Neural cell (in vitro differentiated cells): ENCODE data around the gene APOC3. TPM values are rescaled to one million over a fixed set of nuclear protein-coding genes. Genes with fewer than 3 reads are reported as not detected.

Experiments
- H2AFZ ChIP-seq: fragments of 200-600, 300-800 bp; sonication (generic), shearing (Covaris generic); 2 replicates; pipeline ENCODE4 v1.6.0; 2014; ENCODE audit warnings: low read depth, mild to moderate bottlenecking, antibody characterized with exemption, low read length, moderate library complexity
- H3F3A ChIP-seq: fragments of 200-600 bp; shearing (Covaris generic); 2 replicates; pipeline ENCODE4 v1.6.1; 2016; ENCODE audit warnings: mild to moderate bottlenecking, moderate library complexity, mixed read lengths, antibody characterized with exemption, low read length; ENCODE audit not compliant: insufficient read depth, poor library complexity, severe bottlenecking
- H3K27ac ChIP-seq: fragments of 200-600, 300-800 bp; sonication (generic), shearing (Covaris generic); 2 replicates; pipeline ENCODE4 v1.5.1; 2014; ENCODE audit warnings: mild to moderate bottlenecking, low read length, moderate library complexity
- H3K27me3 ChIP-seq: fragments of 300-800, 200-600 bp; sonication (generic), shearing (Covaris generic); 2 replicates; pipeline ENCODE4 v1.6.0; 2014; ENCODE audit warnings: mild to moderate bottlenecking, low read depth, low read length, moderate library complexity; ENCODE audit not compliant: insufficient read depth
- H3K36me3 ChIP-seq: fragments of 300-800, 200-600 bp; sonication (generic), shearing (Covaris generic); 2 replicates; pipeline ENCODE4 v1.5.1; 2014; ENCODE audit warnings: mild to moderate bottlenecking, antibody characterized with exemption, low read length, moderate library complexity; ENCODE audit not compliant: insufficient read depth
- H3K4me2 ChIP-seq: fragments of 300-800, 200-600 bp; sonication (generic), shearing (Covaris generic); 2 replicates; pipeline ENCODE4 v1.6.0; 2014; ENCODE audit warnings: mild to moderate bottlenecking, low read length
- H3K4me3 ChIP-seq: fragments of 300-800, 200-600 bp; sonication (generic), shearing (Covaris generic); 2 replicates; pipeline ENCODE4 v1.5.1; 2014; ENCODE audit warnings: mild to moderate bottlenecking, low read length, moderate library complexity
- H3K79me2 ChIP-seq: fragments of 200-600 bp; shearing (Covaris generic); replicated peaks from 2 replicates; pipeline ENCODE4 v1.6.0; 2014; ENCODE audit warnings: mild to moderate bottlenecking, low read length, moderate library complexity; ENCODE audit not compliant: insufficient read depth
- H3K9ac ChIP-seq: fragments of 300-800, 200-600 bp; sonication (generic), shearing (Covaris generic); 2 replicates; pipeline ENCODE4 v1.6.1; 2016; ENCODE audit warnings: mild to moderate bottlenecking, low read length, mixed read lengths
- H3K9me2 ChIP-seq: fragments of 200-600 bp; shearing (Covaris generic); 2 replicates; pipeline ENCODE4 v1.6.1; 2016; ENCODE audit warnings: mild to moderate bottlenecking, low read length, mixed read lengths; ENCODE audit not compliant: insufficient read depth
- H3K9me3 ChIP-seq: fragments of 200-600, 300-800 bp; sonication (generic), shearing (Covaris generic); 2 replicates; pipeline ENCODE4 v1.6.1; 2016; ENCODE audit warnings: mild to moderate bottlenecking, mixed run types, low read length, moderate library complexity, mixed read lengths
- H4K20me1 ChIP-seq: fragments of 200-600 bp; shearing (Covaris generic); 2 replicates; pipeline ENCODE4 v1.6.1; 2016; ENCODE audit warnings: mild to moderate bottlenecking, mixed run types; ENCODE audit not compliant: insufficient read depth
- CTCF ChIP-seq: fragments of 450-650 bp; IDR thresholded peaks from 2 replicates; pipeline ENCODE4 v1.5.1; 2014; ENCODE audit warnings: antibody characterized with exemption, mild to moderate bottlenecking, moderate library complexity; ENCODE audit not compliant: poor library complexity, severe bottlenecking
- EP300 ChIP-seq: fragments of 450-650 bp; conservative IDR thresholded peaks from 2 replicates; pipeline ENCODE4 v1.6.1; 2014; ENCODE audit warnings: antibody characterized with exemption, mild to moderate bottlenecking, moderate library complexity; ENCODE audit not compliant: poor library complexity, severe bottlenecking
- EZH2 ChIP-seq: fragments of 200-600, 300-800 bp; shearing (Covaris generic), sonication (generic); IDR thresholded peaks from 2 replicates; pipeline ENCODE4 v1.6.1; 2014; ENCODE audit warnings: antibody characterized with exemption, low read length, borderline replicate concordance, mild to moderate bottlenecking; ENCODE audit not compliant: insufficient read depth, poor library complexity, severe bottlenecking
- MXI1 ChIP-seq: fragments of 450-650 bp; conservative IDR thresholded peaks from 2 replicates; pipeline ENCODE4 v1.6.1; 2014; ENCODE audit warnings: antibody characterized with exemption, mild to moderate bottlenecking; ENCODE audit not compliant: poor library complexity, severe bottlenecking
- POLR2AphosphoS5 ChIP-seq: IDR thresholded peaks from 2 replicates; pipeline ENCODE4 v1.6.1; 2012
- RAD21 ChIP-seq: fragments of 450-650 bp; conservative IDR thresholded peaks from 2 replicates; pipeline ENCODE4 v1.6.1; 2014; ENCODE audit warnings: antibody characterized with exemption, mild to moderate bottlenecking, moderate library complexity
- REST ChIP-seq: IDR thresholded peaks from 2 replicates; pipeline ENCODE4 v1.6.1; 2012; ENCODE audit warnings: borderline replicate concordance
- SMC3 ChIP-seq: fragments of 450-650 bp; conservative IDR thresholded peaks from 2 replicates; pipeline ENCODE4 v1.6.1; 2014; ENCODE audit warnings: antibody characterized with exemption, mild to moderate bottlenecking, moderate library complexity; ENCODE audit not compliant: poor library complexity
- TAF1 ChIP-seq: IDR thresholded peaks from 2 replicates; pipeline ENCODE4 v1.6.1; 2012; ENCODE audit warnings: low read depth
- polyA plus RNA-seq: library from polyadenylated mRNA; depleted of rRNA; stranded (reverse); fragments of >200 nt; gene quantifications from 2 replicates; pipeline ENCODE4 v1.2.3, GENCODE V29; 2014

APOC3 gene
- polyA plus RNA-seq, 1 donor from 2014 or later = not detected

- peak overlapping the region; percentile 61 for H3K9ac ChIP-seq
- TF ChIP-seq EZH2 (no peak), TAF1 (no peak), MXI1 (no peak), REST (no peak), CTCF (no peak), EP300 (no peak), RAD21 (no peak), POLR2AphosphoS5 (no peak), SMC3 (no peak)
- H3K4me3 ChIP-seq = peak overlapping the region; percentile 67
- no peaks in the 10 kb centered on the region for H3K36me3 ChIP-seq
- H4K20me1 ChIP-seq = no peaks in the 10 kb centered on the region
- H3K27me3 ChIP-seq = no peaks in the 10 kb centered on the region
- no peaks in the 10 kb centered on the region for H3K9me3 ChIP-seq
- H3K4me2 ChIP-seq = peak overlapping the region; percentile 30
- H3K79me2 ChIP-seq = no peaks in the 10 kb centered on the region
- no peaks in the 10 kb centered on the region for H3K9me2 ChIP-seq
- no peaks in the 10 kb centered on the region for H3F3A ChIP-seq
- H2AFZ ChIP-seq = peak overlapping the region; percentile 60
- no peak overlapping the region for H3K27ac ChIP-seq
Observed at GRCh38 chr11:116835042-116835772, 5.5 kb downstream of the APOC3 start.

- peak overlapping the region; percentile 30 for H3K4me2 ChIP-seq
Observed at GRCh38 chr11:116835791-116836631, 6.3 kb downstream of the APOC3 start.

More at GRCh38 chr11:116835791-116836631, 6.3 kb downstream of the APOC3 start:
- no peaks in the 10 kb centered on the region for H3K36me3 ChIP-seq
- peak; percentile 77 for TF ChIP-seq RAD21
- peak; percentile 83 for TF ChIP-seq SMC3
- TF ChIP-seq REST = no peak
- TF ChIP-seq EZH2 = no peak
- no peak for TF ChIP-seq TAF1
- peak; percentile 65 for TF ChIP-seq MXI1
- TF ChIP-seq POLR2AphosphoS5 = peak; percentile 61
- peak; percentile 84 for TF ChIP-seq CTCF
- peak; percentile 14 for TF ChIP-seq EP300
- no peaks in the 10 kb centered on the region for H4K20me1 ChIP-seq
- H2AFZ ChIP-seq = peak overlapping the region; percentile 60
- H3K79me2 ChIP-seq = no peaks in the 10 kb centered on the region
- H3K27me3 ChIP-seq = no peaks in the 10 kb centered on the region
- H3F3A ChIP-seq = no peaks in the 10 kb centered on the region
- no peaks in the 10 kb centered on the region for H3K9me3 ChIP-seq
- peak overlapping the region; percentile 61 for H3K9ac ChIP-seq
- peak overlapping the region; percentile 67 for H3K4me3 ChIP-seq
- H3K9me2 ChIP-seq = no peaks in the 10 kb centered on the region
- no peak overlapping the region for H3K27ac ChIP-seq
